CD14-positive monocyte (primary cell): ENCODE data around the gene SLC25A1. TPM values are rescaled to one million over a fixed set of nuclear protein-coding genes. Genes with fewer than 3 reads are reported as not detected.

ENCODE experiments used
- DNase-seq, 3 donors: peaks; one replicate each; pipeline ENCODE4 v3.0.0-alpha.2; 2011 to 2022
- H2AFZ ChIP-seq: 2 replicates; pipeline ENCODE4 v1.6.0; 2012; ENCODE audit warnings: mild to moderate bottlenecking, low read depth, low read length, inconsistent platforms; ENCODE audit not compliant: insufficient read depth, poor library complexity, severe bottlenecking
- H3K27ac ChIP-seq, 2 donors: 1 replicate in 1 of 2; 2 replicates in 1 of 2; pipeline ENCODE4 v1.5.1; 2012 to 2013; ENCODE audit warnings: low read length in 2 of 2, control low read depth in 1 of 2, inconsistent platforms in 1 of 2, low read depth in 1 of 2, mild to moderate bottlenecking in 1 of 2
- H3K27me3 ChIP-seq, 2 donors: one replicate each; pipeline versions ENCODE4 v1.6.0 to v1.6.1; 2011 to 2013; ENCODE audit warnings: low read length in 2 of 2; ENCODE audit not compliant: control insufficient read depth in 2 of 2, insufficient read depth in 2 of 2
- H3K36me3 ChIP-seq, 2 donors: replicated peaks in 1 of 2; 1 replicate in 1 of 2; 2 replicates in 1 of 2; pipeline versions ENCODE4 v1.5.1 to v1.6.1; 2012 to 2013; ENCODE audit warnings: low read length in 2 of 2, control low read depth in 1 of 2, inconsistent platforms in 1 of 2, mild to moderate bottlenecking in 1 of 2; ENCODE audit not compliant: insufficient read depth in 2 of 2, control insufficient read depth in 1 of 2
- H3K4me1 ChIP-seq, 2 donors: 1 replicate in 1 of 2; 2 replicates in 1 of 2; pipeline versions ENCODE4 v1.5.1 to v1.6.1; 2012 to 2013; ENCODE audit warnings: low read length in 2 of 2, control low read depth in 1 of 2, inconsistent platforms in 1 of 2, mild to moderate bottlenecking in 1 of 2, moderate library complexity in 1 of 2; ENCODE audit not compliant: insufficient read depth in 2 of 2, control insufficient read depth in 1 of 2
- H3K4me2 ChIP-seq: replicated peaks from 2 replicates; pipeline ENCODE3; 2012; ENCODE audit warnings: low read length, moderate library complexity, mild to moderate bottlenecking; ENCODE audit not compliant: poor library complexity, severe bottlenecking; ENCODE audit errors: extremely low read depth
- H3K4me3 ChIP-seq, 3 experiments: fragments of 200-600 bp in 1 of 3; sonication (generic) in 1 of 3; replicated peaks in 1 of 3; 1 replicate in 2 of 3; 2 replicates in 1 of 3; pipeline ENCODE4 v1.5.1; 2011 to 2013; ENCODE audit warnings: low read length in 3 of 3, mild to moderate bottlenecking in 3 of 3, control low read depth in 2 of 3, low read depth in 2 of 3, inconsistent platforms in 1 of 3, moderate library complexity in 1 of 3
- H3K79me2 ChIP-seq: 2 replicates; pipeline ENCODE4 v1.6.0; 2012; ENCODE audit warnings: mild to moderate bottlenecking, control low read depth, inconsistent platforms, low read length, moderate library complexity; ENCODE audit not compliant: insufficient read depth
- H3K9ac ChIP-seq: 2 replicates; pipeline ENCODE4 v1.6.0; 2017; ENCODE audit warnings: low read length, mild to moderate bottlenecking; ENCODE audit not compliant: insufficient read depth, poor library complexity, severe bottlenecking
- H3K9me3 ChIP-seq, 2 donors: replicated peaks in 1 of 2; 1 replicate in 1 of 2; 2 replicates in 1 of 2; pipeline versions ENCODE4 v1.5.1 to v1.6.1; 2012 to 2013; ENCODE audit warnings: low read length in 2 of 2, control low read depth in 1 of 2; ENCODE audit not compliant: control insufficient read depth in 1 of 2, insufficient read depth in 1 of 2
- H4K20me1 ChIP-seq: 2 replicates; pipeline ENCODE4 v1.6.0; 2012; ENCODE audit warnings: mild to moderate bottlenecking, low read length, control low read depth, moderate library complexity; ENCODE audit not compliant: insufficient read depth
- H3K27ac Mint-ChIP-seq, 7 donors: one replicate each; pipeline ENCODE4 v1.8.0; 2020; ENCODE audit warnings: mild to moderate bottlenecking in 7 of 7, mixed read lengths in 7 of 7, moderate library complexity in 6 of 7, inconsistent platforms in 2 of 7
- H3K27me3 Mint-ChIP-seq, 3 donors: one replicate each; pipeline ENCODE4 v1.8.0; 2021 to 2022; ENCODE audit warnings: low read depth in 3 of 3, mild to moderate bottlenecking in 3 of 3, mixed read lengths in 3 of 3, moderate library complexity in 3 of 3, inconsistent platforms in 1 of 3
- H3K36me3 Mint-ChIP-seq, 2 donors: one replicate each; pipeline ENCODE4 v1.8.0; 2020; ENCODE audit warnings: mixed read lengths in 2 of 2, inconsistent platforms in 1 of 2, mild to moderate bottlenecking in 1 of 2
- H3K4me1 Mint-ChIP-seq: one replicate; pipeline ENCODE4 v1.8.0; 2020; ENCODE audit warnings: mild to moderate bottlenecking, mixed read lengths
- H3K4me3 Mint-ChIP-seq, 2 donors: one replicate each; pipeline ENCODE4 v1.8.0; 2020; ENCODE audit warnings: mild to moderate bottlenecking in 2 of 2, mixed read lengths in 2 of 2, moderate library complexity in 1 of 2
- H3K9me3 Mint-ChIP-seq, 7 donors: one replicate each; pipeline ENCODE4 v1.8.0; 2020 to 2022; ENCODE audit warnings: mixed read lengths in 7 of 7, mild to moderate bottlenecking in 6 of 7, moderate library complexity in 6 of 7, inconsistent platforms in 2 of 7
- CTCF ChIP-seq: fragments of 200-600 bp; IDR thresholded peaks from one replicate; pipeline ENCODE4 v1.8.0; 2022; ENCODE audit warnings: antibody characterized with exemption, mild to moderate bottlenecking
- WGBS: methylation state at CpG from one replicate; pipeline ENCODE4 v1.1.5; 2013; ENCODE audit warnings: missing lambda C conversion rate; ENCODE audit not compliant: insufficient coverage; 5-methylcytosine and 5-hydroxymethylcytosine counted together
- intact Hi-C, 2 donors: fragments of 100-400 bp; cut with micrococcal nuclease; formaldehyde crosslinking; loops; one replicate each; pipeline versions ENCODE4 v1.15.0 to v1.15.1; 2023
- polyA plus RNA-seq, 3 donors: library from polyadenylated mRNA; depleted of rRNA in 1 of 3; unstranded in 2 of 3; stranded (reverse) in 1 of 3; fragments of 300-500 nt in 2 of 3; fragments of >200 nt in 1 of 3; fragmentation: Illumina TruSeq in 2 of 3; gene quantifications; 1 replicate in 2 of 3; 2 replicates in 1 of 3; pipeline ENCODE4 v1.2.3, GENCODE V29; 2012 to 2021

Gene SLC25A1
- polyA plus RNA-seq, 3 donors, result 15.2 to 37.4 (median 35.1) TPM

DNA sequence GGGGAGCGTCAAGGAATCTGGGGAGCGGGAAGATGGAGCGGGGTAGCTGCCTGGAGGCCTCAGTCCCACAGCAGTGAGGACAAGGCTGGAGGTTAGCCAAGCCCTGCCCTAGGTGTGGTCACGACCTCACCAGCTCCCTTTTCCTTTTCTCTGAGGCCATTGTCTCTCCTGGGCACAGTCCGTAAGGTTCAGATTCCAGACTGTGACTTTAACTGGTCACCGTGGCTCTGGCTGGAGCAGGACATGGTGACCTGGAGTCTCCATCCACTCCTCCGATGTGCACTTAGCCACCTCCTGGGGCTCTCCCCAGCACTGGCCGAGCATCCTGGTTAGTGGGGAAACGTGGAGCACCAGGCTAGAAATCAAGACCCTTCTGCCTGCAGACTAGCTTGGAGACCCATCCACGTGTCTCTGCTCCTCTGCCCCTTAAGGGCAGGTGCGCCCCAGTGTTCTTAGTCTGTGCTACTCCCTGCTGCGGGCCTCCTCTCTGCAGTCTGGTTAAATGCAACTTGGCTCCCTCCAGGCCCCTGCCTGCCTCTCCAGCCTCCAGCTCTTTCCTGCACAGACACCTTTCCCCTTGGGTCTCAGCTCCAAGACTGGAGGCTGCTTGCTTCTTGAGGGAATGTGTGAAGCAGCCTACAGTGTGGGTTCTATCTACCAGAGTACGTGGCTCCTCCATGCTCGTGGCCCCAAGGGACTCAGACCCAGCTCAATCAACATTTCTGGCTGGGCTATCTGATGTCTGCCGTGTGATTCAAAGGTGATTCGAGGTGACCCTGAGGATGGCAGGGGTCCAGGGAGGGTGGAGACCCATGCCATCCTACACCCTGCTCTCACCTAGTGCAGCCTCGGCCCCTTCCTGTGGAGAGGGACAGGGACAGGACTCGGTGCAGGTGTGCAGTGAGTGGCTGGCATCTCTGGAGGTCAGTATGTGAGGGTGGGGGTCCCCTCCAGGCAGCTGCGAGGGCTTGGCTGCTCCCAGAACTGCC, 5.2 kb downstream of the SLC25A1 start:
- peaks cover 17 to 28% of the 10 kb centered on the region in 2 donors for H3K27me3 ChIP-seq
- Mint-ChIP-seq H3K9me3 (peaks cover 0 to 15% (median 5%) of the 10 kb centered on the region in 7 donors), H3K36me3 (peaks cover 0 to 4% of the 10 kb centered on the region in 2 donors), H3K4me1 (peaks cover 50% of the 10 kb centered on the region), H3K27ac (peak overlapping the region in 6 of 7 donors; percentile 19 to 89 (median 72)), H3K27me3 (peaks cover 27 to 29% (median 27%) of the 10 kb centered on the region in 3 donors), H3K4me3 (peak overlapping the region in 1 of 2 donors; percentile 96)
- peaks cover 14% of the 10 kb centered on the region for H4K20me1 ChIP-seq
- TF ChIP-seq CTCF, result no peak
- intact Hi-C loops, result no loop called here
- peaks cover 0 to 9% of the 10 kb centered on the region in 2 donors for H3K9me3 ChIP-seq
- peak overlapping the region; percentile 40 to 84 for H3K27ac ChIP-seq
- 92% methylated on average over 16 of the region's 19 CpGs for WGBS
- H3K79me2 ChIP-seq, result peaks cover 24% of the 10 kb centered on the region
- no peaks in the 10 kb centered on the region for H3K36me3 ChIP-seq
- H2AFZ ChIP-seq, result no peak overlapping the region
- peak overlapping the region in 1 of 3 experiments; percentile 90 for H3K4me3 ChIP-seq
- no peak for DNase-seq
- no peak overlapping the region for H3K4me2 ChIP-seq
- H3K4me1 ChIP-seq, result peaks cover 54 to 68% of the 10 kb centered on the region in 2 donors
- no peak overlapping the region for H3K9ac ChIP-seq

DNA sequence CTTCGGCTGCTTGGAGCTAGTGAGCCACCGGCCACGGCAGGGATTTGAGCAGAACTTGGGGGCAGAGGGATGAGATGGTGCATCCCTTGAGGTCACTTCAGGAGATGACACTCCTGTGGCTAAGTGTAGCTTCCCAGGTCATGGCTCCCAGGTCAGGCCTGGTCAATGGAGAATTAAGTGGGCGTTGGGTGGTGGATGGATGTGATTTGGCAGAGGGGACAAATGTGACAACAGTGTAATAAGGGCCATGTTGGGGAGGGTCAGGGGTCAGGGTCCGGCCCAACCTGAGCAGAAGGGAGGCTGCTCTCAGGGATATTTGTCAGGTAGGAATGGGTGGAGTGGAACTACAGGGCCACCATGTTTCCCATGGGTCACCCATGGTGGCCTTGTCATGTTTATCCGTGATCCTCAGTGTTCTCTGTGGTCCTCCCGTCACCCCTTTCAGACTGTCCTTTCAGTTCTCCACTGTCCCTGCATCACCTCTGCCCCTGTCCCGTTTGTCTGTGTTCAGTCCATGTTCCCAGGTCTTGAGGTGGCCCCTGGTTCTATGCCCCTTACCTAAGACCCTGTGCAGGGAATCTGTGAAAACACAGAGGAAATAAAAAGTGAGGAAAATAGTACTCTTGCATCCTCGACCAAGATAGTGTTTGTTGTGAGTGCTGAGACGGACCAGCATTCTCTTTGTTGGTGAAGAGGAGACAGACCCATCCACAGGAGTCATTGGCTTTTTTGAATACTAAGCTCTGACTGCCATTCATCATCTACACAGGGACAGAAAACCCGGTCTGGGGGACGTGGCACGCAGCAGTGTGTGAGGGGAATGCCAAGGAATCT, 6.1 kb downstream of the SLC25A1 start:
- Mint-ChIP-seq H3K36me3 (peaks cover 0 to 4% of the 10 kb centered on the region in 2 donors), H3K9me3 (peaks cover 0 to 15% (median 5%) of the 10 kb centered on the region in 7 donors), H3K4me3 (peak overlapping the region; percentile 96 to 98), H3K27ac (peak overlapping the region; percentile 72 to 95 (median 77)), H3K27me3 (peaks cover 35 to 36% (median 36%) of the 10 kb centered on the region in 3 donors), H3K4me1 (peaks cover 48% of the 10 kb centered on the region)
- Histone ChIP-seq H3K9ac (peak overlapping the region; percentile 91), H3K4me3 (peak overlapping the region; percentile 89 to 90 (median 90)), H3K4me2 (peak overlapping the region; percentile 90), H3K9me3 (peaks cover 0 to 12% of the 10 kb centered on the region in 2 donors), H3K36me3 (no peaks in the 10 kb centered on the region), H2AFZ (peak overlapping the region; percentile 98), H3K27me3 (peaks cover 21 to 37% of the 10 kb centered on the region in 2 donors), H3K79me2 (peaks cover 24% of the 10 kb centered on the region), H4K20me1 (peaks cover 14% of the 10 kb centered on the region), H3K27ac (peak overlapping the region; percentile 7 to 84), H3K4me1 (peaks cover 50 to 61% of the 10 kb centered on the region in 2 donors)
- no peak for TF ChIP-seq CTCF
- no peak for DNase-seq
- intact Hi-C loops, result no loop called here
- WGBS, result 35% methylated on average over 8 of the region's 13 CpGs
